Glomerular visceral epithelial cell (primary cell): Measurements from ENCODE around the gene CNTNAP2.

Experiments used
- DNase-seq: peaks from one replicate; pipeline ENCODE4 v3.0.0-alpha.2; 2016; ENCODE audit errors: extremely low spot score

The CNTNAP2 gene

DNA sequence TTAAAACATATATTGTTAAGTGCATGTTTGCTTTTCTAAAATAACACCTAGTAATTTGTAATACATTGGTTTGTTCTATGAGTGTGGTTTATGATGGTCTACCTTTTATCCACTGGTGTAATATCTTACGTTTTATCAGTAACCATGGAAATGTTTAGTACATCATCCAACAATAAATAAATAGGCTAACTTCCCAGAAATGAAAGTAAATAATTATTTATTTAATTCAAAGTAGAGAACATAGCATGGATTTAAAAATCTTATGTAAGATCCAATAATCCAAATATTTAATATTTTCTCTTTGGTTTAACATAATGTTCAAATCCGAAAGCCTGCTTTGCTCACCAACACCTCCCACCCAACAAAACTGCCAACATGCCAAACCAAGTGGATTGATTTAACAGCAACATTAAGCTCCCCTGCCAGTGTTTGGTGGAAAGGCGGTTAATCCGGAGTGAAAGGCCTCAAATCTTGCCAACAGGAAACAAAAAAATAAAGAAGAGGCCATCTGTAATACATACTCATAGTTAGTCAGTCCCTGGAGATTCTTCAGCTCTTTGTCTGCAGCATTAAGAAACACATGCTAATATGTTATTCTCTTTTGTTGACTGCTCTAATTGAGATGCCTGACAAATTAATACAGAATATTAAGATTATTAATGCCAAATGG is 897.8 kb downstream of the CNTNAP2 start:
- DNase-seq = no peak

DNA sequence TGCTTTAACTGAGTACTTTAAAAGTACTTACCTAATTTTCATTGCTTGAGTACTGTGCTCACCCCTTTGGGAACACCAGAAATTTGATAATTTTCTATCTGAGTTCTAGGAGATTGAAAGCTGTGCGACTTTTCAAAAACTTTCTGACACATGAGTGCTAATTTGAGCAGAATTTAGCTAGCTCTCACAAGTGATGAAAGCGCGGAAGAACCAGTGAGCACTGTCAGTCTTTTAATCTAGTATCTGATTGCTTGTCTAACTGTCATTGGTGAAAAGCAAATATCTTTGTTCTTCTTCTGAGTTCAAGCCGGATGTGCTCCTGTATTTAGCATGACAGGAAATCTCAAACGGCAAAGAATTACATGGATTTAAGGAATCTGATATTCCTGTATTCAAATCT is 899.4 kb downstream of the CNTNAP2 start:
- DNase-seq = no peak

DNA sequence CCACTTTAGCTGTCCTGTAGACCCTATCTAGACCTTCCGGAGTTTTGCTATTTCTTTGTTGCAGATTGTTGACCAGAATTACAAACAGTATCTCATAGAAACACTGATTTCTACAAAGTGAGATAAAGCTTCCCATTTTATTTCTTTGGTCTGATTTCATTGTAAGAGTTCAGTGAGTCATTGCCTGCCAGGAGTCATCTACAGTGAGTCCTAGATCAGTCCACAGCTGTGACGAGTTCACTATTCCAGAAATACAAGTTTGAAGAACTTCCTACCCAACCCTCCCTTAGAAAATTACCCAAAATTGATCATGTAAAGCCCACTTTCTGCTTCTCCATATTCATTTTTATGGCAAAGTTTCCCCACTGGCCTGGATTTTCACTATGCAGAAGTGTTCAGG is 905.5 kb downstream of the CNTNAP2 start:
- DNase-seq = no peak

DNA sequence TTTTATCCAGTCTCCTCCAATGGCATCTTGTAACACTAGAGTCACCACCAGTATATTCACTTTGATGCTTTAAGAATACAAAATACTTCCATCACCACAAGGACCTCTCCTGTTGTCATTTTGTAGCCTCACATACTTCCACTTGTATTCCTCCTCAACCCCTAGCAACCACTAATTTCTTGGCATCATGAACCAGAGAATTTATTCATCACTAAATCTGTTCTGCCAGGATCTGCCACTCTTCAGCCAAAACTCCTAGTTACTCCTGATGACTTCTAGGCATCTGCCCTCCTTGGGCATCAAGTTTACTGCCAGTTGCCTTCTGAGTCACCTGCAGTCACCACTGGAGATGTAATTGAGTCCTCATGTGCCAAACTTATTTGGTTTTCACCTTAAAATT is 906.8 kb downstream of the CNTNAP2 start:
- DNase-seq = no peak

DNA sequence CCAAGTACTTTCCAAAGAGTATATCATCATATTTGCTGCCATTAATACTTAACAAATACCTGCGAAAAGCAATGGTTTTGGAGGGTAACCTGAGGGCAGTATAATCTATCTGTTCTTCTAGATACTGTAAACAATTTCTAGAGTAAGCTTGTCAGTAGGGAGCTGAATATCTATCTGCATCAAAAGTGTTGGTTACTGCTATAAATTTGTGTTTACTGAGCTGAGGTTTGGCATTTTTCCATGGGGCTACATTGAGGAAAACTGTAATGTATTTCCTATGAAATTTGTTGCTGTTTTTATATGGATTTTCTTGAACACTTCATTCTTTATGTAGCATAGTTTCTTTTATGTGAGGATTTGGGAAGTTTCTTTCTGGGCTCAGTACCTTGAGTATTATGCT is 913.4 kb downstream of the CNTNAP2 start:
- DNase-seq = no peak

DNA sequence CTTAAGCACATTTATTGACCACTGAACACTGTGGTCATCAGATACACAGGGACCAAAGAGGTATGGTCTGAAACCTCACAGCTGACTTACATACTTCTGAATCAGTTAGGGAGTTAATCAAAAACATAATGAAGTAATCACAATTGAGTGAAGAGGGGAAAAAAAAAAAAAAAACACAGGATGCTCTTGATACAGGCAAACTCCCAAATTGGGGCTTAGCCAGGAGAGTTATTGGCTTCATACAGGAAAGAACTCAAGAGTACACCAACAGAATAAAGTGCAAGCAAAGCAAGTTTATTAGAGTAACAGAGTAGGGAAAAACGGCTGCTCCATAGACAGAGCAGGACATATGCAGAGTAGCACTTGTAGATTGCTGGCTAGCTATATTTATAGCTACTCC is 917.0 kb downstream of the CNTNAP2 start:
- no peak for DNase-seq

DNA sequence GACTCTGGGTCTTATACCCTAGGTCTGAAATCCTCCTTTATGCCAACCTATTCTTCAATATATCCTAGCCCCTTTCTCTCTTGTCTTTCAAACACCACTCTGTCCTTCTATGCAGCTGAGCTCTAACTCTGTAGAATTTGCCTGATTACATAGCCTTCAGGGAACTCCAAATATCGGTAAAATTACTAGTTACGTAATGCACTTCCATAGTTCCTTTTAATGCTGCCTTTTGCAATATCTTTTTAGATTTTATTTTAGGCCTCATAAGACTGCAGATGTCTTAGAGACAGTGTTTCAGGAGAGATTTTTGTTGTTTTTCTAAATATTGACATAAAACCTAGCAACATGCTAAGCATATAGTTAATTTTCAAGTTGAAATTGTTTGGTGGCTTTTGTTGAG is 924.8 kb downstream of the CNTNAP2 start:
- DNase-seq = no peak

DNA sequence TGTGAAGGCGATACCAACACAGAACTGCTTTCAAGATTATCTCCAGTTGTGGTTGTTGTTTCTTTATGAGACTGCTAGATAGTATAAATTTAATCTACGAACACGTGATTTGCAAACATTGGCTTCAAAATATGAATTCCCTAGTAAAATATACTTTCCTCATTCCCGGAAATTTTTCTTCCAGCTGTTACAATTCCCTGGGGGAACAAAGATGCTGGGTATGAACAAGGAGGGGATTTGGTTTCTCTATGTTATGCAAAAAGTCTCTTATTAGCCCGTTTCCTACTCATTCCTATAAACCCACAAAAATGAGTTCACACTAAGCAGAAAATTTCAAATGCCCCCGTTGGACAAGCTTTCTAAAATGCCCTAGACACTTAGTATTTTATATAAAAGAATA is 928.3 kb downstream of the CNTNAP2 start:
- no peak for DNase-seq

DNA sequence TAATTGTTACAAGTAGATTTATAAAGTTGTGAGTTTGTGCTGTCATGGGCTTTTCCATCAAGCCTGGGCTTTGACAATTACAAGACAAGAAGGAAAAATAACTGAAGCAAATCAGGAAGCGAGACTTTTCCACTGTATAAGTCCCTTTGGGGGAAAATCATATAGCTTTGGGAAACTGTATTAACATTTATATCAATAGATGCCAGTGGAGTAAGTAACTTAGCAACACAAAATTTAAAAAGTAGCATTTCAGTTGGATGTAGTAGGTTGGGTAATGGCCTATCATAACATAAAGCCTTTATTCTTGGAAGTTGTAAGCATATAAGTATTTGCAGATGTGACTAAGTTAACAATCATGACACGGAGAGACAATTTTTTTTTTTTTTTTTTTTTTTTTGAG is 931.1 kb downstream of the CNTNAP2 start:
- DNase-seq = no peak

DNA sequence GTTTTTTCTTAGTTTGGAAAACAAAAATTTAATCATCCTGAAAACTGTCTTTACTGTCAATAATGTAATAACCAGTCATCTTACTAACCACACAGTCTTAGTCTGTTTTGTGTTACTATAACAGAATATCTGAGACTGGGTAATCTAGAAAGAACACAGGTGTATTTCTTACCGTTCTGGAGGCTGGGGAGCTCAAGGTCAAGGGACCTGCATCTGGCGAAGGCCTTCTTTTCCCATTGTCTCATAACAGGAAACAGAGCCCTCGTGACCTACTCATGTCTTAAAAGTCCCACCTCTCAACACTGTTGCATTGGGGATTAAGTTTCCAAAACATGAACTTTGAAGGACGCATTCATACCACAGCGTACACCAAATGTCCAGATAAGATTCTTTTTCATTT is 932.3 kb downstream of the CNTNAP2 start:
- no peak for DNase-seq

DNA sequence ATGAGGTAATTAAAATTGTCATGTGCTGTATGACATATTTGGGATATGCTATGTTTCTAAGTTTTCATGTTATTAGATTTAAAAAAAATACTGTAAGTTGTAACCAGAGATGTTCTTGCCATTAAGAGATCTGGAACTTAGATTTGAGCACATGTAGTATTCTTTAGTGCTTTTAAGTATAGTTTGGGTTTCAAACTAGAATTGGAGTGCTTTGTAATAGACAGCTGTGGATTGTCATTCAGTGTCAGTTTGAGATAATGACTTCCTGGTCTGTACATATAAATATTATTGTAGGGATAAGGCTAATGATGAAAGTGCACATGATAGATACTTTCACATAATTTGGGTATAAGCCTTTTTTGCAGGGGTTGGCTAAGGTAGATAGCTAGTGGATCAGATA is 936.2 kb downstream of the CNTNAP2 start:
- no peak for DNase-seq

DNA sequence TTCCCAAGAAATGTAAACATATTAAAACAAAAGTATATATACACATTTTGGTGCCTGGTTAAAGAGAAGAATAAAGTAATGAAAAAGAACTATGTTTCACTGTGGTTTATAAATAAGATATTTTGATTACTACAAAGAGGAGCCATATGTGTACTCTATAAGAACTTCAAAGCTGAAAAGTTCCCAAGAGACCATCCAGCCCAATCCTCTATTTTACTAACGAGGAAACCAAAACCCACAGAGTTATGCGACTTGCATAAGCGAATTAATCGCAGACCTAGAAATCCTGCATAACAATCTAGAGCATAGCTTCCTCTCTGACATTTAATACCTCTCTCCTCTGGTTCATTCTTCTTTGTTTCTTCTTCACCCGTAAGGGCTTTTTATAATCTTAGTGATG is 937.1 kb downstream of the CNTNAP2 start:
- DNase-seq = no peak

DNA sequence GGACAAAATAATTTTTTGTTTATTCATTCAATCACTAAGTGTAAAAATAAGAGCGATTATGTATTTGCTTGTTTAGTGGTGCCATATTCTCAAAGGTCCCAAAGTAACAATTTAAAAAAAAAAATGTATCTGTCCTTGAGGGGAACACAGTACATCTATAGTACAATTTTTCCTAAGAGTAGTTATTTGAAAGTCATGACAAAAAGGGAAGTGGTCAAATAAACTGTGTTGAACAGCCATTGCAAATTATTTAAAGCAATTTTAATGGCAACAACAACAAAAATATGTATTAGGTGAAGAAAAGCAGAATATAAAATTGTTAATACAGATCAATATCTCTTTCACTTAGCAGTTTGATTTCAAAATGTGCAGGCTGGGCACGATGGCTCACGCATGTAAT is 943.5 kb downstream of the CNTNAP2 start:
- no peak for DNase-seq

DNA sequence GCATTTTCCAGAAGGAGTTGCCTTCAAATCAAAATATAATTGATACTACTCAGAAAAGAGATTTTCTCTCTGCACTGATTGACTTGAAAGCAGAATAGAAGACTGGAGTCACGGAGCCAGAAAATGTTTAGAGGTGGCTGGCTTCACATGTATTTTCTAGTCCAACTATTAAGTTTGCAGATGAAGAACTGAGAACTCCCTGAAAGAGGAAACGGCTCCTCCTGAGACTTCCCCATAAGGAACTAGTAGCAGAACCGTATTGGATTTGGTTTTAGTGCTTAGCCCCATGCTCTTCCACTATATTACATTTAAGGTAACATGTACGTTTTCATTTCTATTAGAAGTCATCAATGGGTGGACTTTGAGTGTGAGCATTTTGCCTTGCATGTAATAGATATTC is 946.3 kb downstream of the CNTNAP2 start:
- DNase-seq = no peak

DNA sequence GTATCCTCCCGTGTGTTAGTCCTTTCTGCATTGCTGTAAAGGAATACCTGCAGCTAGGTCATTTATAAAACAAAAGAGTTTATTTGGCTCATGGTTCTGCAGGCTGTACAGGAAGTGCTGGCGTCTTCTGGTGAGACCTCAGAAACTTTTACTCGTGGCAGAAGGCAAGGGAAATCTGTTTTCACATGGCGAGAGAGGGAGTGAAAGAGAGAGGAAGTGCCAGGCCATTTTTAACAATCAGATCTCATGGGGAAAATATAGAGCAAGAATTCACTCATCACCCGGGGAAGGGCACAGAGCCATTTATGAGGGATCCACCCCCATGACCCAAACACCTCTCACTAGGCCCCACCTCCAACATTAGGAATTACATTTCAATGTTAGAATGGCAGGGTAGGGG is 952.2 kb downstream of the CNTNAP2 start:
- DNase-seq = no peak

DNA sequence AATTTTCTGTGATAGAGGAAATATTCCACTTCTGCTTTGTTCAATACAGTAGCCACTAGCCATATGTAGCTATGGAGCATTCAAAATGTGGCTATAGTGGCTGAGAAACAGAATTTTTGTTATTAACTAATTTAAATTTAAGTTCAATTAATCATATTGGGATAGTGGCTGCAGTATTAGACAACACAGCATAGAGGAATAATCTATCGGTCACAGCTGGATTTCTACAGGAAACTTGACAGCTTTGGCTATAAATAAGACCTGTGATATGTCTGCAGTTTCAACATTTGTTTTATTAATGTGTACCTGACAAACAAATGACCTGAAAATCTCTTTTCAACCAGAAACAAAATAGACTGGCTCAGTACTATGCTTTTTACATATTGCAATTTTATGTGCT is 953.2 kb downstream of the CNTNAP2 start:
- no peak for DNase-seq

DNA sequence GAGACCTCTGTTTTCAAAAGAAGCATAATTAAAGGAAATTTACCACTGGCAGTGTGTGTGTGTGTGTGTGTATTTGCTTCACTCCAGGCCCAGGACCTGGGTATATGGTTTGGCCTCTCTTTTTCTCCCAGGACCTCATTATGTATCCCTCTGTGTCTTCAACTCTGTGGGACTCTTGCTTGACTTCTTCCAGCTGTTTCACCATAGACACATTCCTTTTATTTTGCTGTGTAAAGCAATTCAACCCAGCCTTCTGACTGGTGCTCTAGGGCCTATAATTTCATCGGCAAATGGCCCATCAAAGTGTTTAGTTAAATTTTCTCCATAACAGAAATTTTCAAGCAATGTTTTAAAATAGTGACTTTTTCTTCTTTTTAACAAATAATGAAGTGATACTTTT is 954.3 kb downstream of the CNTNAP2 start:
- DNase-seq = no peak

DNA sequence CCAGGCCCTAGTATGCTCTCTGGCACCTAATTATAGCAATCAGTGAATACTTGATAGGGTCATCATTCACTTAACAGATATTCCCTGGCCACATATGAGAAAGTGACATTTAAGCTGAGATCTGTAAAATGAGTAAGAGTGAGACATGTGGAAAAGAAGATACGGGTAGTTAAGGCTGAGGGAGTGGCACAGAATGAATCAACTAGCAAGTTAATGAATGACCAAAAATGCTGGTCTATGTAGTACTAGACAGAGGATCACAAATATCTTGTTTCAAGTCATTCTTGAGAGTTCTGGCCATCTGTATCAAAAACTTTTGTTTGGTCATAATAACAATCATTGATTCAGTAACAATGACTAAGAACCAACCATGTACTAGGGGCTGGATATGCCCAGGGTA is 954.9 kb downstream of the CNTNAP2 start:
- no peak for DNase-seq

DNA sequence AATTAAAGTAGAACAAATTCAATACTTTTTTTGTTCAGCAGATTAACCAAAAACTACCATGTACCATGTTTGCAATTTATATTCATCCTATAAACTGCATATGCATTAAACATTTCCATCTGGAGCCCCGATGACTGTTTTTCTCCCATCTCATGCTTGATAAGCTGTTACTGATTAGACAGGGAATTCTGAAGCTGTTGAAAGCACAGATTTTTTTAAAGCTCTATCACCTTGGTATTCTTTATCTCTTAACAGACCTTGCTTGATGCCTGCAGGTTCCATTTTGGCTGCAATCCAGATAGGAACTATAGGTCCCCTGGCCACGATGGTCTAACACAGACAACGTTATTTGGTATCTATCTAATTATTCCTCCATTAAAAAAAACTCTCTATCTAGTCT is 961.7 kb downstream of the CNTNAP2 start:
- DNase-seq = no peak

DNA sequence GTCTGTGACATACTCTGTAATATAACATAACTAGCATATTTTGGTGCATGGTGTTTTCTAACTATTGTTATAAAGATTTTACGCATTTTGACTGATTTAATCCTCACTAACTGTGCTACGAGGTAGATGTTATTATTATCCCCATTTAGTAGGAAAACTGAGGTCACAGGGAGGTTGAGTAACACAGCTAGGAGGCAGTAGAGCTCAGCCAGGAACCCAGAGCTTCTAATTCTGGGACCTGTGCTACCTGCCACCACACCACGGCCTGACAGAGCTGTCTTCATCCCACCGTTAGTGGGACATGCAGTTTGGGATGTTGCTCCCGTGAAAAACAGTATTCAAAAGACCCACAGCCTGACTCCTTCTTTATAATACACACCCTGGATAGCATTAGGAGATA is 962.5 kb downstream of the CNTNAP2 start:
- no peak for DNase-seq

DNA sequence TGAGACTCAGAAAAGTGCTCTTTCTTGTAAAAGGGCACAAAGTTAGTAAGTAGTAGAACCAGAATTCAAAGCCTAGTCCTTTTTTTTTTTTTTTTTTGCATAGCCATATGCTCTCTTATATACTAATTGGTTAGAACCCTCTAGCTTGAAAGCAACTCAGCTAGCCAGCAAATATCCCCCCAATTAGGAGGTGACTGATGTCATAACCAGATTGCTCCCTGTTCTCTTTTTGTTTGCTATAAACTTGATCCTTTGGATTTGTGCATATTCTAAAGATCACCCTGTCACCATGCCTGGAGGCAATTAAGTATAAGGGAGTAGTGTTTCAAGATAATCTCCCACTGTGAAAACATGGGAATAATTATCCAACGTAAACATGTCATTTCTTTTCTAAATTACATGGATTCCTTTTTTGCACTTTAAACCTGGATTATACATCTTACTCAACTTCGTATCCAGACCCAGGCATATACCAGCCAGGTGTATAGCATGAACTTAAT is 963.4 kb downstream of the CNTNAP2 start:
- no peak for DNase-seq

DNA sequence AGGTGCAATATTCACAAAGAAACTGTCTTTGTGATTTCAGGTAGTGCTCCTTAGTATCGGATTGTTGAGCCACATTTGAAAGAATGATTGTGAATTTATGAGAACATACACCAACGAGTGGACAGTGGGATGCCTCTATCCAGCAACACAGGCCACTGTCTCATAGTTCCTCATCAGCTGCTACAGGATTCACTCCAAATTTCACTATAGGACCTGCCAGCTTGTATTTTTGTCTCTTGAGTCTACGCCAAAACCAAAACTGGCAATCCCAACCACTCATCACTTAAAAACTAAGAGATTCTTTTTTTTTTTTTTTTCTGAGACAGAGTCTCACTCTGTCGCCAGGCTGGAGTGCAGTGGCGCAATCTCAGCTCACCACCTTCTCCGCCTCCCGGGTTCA is 964.5 kb downstream of the CNTNAP2 start:
- DNase-seq = no peak

DNA sequence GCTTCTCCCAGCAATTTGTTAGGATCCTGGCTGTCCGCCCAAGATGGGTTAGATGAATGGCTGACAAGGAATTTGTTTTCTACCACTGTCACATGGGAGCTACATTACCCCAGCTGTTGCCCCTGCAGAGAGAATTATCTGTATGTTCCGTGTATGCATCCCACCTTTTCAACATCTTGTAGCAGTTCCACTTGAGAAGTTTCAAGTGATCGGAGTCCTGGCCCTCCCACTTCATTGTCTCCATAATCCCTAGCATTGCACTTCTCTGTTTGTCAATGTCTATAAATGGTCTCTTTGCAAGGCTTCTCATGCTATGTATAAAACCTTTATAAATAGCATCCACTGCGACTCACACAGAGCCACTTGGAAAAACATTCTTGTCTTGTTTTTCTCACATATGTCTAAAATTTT is 972.5 kb downstream of the CNTNAP2 start:
- no peak for DNase-seq

DNA sequence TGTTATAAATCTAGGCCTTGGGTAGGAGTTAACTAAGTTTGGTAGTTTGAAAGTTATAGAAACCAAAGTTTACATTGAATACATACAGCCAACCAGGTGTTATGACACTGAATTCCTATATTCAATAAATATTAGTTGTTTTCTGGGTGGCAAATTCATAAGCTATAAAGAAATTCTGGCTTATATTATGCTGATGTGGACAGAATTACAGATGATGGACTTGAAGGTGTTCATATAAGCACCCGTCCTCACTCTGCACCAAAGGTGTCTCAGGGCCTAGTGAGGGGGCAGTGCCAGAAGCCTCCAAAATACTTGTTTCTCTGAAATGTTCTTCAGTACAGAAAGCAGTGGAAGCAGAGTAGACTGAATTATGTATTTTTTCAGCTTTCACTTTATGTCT is 973.0 kb downstream of the CNTNAP2 start:
- no peak for DNase-seq
